RPMI8226 (cell line): Measurements from ENCODE around the gene EVX2.
A peak's percentile ranks its signal among the peaks of the same experiment; 100 is the strongest.

Experiments used
- DNase-seq: peaks from one replicate; pipeline ENCODE4 v3.0.0-alpha.2; 2015

The EVX2 gene

DNA sequence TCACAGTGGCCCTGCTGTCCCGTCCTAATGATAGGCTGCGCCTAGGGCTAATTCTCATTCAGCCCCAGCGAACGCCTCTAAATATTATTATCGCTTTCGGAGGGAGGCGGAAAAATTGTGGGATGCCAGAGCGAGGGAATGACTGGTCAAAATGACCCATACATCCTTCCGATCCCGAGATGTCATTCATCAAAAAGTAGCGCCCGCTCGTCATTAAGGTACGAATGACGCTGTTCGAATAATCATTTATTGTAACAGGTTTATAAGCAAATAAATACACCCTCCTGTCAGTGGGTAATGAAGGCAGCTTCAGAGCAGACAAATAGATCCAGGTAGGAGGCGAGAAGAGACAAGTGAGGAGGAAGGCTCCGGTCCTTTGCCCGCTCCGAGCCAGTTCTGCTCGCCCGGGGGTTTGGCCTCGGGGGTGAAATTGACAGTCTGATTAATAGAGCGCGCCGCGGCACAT lies at the start of gene EVX2:
Gene EVX2, minus strand, starts transcription at position 167 of the 466 bp plus-strand sequence. CDS start 186 bp downstream, outside the sequence.
- no peak for DNase-seq

- DNase-seq: no peak
These were observed 49.6 kb upstream of the EVX2 start for GRCh38 chr2:176133389-176133788.

DNA sequence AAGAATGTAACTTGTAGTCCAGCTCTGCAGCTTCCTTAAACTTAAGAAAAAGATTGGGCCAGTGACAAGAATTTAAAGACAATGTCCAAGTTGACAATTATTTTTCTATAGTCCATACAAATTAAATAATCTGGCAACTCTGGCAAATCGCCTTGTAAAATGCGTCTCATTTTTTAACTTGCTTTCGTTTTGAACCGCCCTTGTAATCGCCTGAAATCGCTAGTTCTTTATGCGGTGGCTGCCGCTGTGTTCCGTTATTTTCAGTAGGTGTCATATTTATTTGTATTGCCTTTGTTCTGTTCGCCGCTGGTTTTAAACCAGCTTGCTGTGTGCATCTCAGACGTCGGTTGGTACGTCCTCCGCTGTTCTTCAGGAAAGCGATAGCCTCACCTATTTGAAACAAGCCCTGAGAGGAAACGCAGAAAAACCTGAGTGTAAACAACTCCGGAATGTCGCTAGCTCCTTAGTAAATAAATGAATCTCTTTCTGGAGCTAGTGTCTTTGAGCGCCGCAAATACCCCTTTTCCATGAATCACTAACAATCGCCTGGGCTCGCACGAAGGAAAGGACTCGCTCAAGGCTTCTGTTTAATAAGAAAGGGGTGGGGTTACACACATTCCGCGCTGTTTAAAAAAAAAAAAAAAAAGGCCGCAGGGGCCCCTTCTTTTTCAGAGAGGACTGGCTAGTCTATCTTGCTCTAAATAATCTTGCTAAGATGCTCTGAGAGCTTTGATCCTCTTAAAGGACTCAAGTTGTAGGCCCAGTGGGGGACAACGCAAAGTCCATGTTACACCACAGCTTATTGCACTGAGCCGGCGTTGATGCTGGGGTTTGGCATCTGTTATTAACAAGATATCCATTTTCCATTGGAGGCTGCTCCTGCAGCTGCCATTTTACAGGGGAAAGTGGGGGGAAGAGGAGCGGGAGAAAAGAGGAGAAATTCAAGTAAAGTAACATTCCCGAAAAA lies 48.7 kb upstream of the EVX2 start:
- no peak for DNase-seq

GRCh38 chr2:176131848-176132158 lies 48.0 kb upstream of the EVX2 start:
- DNase-seq: no peak

- no peak for DNase-seq
These were observed 47.4 kb upstream of the EVX2 start for GRCh38 chr2:176130957-176131847.

DNA sequence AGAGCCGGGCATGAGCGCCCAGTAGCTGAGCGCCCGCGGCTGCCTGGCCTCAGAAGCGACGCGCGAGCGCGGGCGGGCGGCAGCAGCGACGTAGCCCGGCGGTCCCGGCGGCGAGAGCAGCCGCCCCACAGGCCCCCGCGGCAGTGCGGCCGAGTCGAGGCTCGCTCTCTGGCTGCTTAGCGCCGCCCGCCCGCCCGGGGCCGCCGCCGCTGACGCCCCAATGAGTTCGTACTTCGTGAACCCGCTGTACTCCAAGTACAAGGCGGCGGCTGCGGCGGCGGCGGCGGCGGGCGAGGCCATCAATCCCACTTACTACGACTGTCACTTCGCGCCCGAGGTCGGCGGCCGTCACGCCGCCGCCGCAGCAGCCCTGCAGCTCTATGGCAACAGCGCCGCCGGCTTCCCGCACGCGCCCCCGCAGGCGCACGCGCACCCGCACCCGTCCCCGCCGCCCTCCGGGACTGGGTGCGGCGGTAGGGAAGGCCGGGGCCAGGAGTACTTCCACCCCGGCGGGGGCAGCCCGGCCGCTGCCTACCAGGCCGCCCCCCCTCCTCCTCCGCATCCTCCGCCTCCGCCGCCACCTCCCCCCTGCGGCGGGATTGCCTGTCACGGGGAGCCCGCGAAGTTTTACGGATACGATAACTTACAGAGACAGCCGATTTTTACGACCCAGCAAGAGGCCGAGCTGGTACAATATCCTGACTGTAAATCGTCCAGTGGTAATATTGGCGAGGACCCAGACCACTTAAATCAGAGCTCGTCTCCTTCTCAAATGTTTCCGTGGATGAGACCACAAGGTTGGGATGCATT lies 46.6 kb upstream of the EVX2 start:
- no peak for DNase-seq

DNA sequence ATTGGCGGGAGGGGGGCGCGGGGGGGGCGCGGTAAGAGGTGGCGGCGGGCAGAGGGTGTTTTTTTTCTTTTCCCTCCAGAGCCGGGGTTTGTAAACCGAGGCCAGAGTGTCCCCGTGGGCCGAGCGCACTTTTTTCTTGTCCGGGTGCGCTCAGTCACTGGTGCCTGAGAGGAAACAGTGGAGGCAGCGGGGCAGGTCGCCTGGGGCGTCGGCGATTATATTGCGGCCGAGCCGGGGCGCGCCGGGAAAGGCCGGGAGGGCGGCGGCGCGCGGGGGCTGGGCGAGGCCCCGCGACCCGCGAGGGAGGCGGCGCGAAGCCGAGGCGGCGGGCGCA lies 46.0 kb upstream of the EVX2 start:
- no peak for DNase-seq

- no peak for DNase-seq
These were observed 45.4 kb upstream of the EVX2 start, which contains the start of gene HOXD8 for GRCh38 chr2:176128982-176129796. HOXD8 (plus strand) TSS chr2:176129705; CDS start chr2:176130367, 662 bp downstream.

GRCh38 chr2:176128172-176128981 lies 44.6 kb upstream of the EVX2 start:
- DNase-seq: no peak

- no peak for DNase-seq
These were observed 44.0 kb upstream of the EVX2 start for GRCh38 chr2:176127774-176128072.

DNA sequence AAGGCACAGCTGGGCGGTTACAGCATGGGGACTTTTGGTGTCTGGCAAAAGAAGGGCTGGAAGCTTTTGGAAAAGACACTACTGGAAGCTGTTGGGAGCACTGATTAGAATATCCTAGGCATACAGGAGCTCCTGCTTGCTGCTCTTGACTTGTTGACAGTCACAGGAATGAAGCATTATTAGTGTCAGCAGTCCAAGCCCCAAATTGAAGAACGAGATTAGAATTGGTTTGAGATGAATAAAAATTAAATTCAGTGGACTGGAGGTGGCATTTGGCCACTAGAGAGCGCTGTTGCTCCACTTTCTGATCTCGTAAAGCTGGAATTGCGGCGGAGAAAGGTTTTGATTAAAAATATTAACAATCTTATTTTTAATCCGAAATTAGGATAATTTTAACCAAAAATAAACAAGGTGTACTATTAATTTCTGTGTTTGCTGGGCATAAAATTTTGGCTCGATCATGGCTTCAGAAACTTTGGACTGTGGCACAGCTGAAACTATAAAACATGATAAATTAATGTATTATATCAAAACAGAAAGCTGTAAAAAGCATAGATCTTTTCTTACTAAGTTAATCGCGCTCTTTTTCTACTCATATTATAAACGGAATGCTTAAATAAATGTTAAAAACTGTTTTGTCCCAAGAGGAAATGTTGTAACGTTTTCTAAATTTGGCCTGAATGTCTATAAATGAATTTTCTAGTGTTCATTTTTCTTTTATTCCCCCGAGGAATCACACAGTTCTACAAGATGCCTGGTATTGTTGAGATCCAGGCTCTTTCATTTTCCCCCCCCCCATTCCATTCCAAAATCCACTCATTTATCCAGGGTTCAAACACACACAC lies 43.4 kb upstream of the EVX2 start:
- peak; percentile 68 for DNase-seq

DNA sequence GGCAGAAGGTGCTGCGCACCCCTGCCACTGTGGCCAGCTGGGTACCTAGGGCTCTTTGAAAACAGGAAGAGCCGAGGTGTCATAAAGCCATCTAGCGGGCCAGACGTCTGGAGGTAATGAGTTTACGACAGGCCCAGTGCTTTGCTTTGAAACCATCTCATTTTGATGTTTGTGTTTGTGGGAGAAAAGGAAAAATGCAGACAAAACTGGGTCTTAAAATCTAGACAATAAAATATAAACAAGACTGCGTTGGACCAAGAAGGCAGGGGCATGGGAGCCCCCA lies 42.0 kb upstream of the EVX2 start:
- DNase-seq: no peak

DNA sequence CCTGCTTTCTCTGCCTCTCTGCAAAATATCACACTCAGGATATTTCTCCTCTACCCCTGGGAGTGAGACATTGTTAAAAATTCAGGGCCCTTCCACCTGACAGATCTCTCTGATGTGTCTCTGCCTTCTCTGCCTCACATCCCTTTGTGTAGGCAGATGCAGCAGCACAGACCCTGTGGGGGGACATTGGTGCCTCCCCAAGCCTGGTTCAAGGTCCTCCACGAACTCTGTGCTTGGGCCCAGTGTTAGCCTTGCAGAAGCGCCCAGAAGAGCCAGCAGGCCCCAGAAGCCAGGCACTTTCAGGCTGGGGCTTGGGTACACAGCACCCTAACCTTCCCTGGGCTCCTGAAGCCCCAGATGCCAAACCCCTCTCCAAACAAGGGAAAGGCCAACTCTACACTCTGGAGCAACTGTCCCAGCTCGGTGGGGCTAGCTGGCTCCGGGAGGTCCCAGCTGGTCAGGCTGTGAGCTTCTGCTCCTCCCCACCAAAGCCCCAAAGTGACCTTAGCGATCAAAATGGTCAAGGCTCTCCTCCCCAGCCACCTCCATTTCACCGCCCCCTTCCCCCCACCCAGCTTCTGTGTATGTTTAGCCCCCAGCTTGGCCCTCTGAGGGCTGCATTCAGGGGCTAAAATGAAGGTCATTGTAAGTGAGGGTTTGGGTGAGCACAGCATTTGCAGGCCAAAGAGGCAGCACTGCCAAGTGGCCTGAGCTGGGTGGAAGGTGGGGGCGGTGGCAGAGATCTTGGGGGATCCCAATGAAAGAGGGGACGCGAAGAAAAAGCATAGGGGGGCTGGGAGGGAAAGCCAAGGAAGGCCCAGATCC lies 41.4 kb upstream of the EVX2 start:
- DNase-seq: no peak

DNA sequence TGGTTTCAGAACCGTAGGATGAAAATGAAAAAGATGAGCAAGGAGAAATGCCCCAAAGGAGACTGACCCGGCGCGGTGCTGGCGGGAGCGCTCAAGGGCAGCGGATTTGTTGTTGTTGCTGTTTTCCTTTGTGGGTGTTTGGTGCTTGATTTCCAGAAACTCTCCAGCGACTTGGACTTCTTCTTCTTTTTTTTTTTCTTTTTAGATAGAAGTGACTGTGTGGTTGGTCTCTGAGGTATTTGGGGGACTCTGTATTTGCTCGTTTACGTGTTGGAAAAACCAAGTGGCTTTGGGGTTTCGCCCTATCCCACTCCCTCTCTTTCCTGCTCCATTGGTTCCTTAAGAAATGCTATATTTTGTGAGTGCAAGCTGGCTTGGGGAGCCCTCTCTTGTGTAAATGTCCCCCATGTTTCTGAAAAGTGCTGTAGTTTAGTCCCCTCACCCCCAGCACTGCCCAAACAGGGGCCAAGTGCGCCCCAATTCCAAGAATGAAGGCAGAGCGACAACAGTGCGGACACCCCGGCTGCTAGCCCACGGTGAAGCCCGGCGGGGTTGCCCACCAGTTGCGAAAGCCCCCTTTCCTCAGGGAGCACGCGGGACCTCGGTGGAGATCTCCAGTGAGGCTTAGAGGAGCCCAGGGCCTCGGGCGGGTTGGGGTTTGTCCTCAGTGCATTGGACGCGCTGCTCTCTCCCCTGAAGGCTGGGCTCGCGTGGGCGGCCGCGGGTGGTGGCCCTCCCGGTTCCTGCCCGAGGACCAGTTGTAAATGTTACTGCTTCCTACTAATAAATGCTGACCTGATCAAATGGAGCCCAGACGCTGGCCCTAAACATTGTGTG lies 40.6 kb upstream of the EVX2 start:
- DNase-seq: no peak

DNA sequence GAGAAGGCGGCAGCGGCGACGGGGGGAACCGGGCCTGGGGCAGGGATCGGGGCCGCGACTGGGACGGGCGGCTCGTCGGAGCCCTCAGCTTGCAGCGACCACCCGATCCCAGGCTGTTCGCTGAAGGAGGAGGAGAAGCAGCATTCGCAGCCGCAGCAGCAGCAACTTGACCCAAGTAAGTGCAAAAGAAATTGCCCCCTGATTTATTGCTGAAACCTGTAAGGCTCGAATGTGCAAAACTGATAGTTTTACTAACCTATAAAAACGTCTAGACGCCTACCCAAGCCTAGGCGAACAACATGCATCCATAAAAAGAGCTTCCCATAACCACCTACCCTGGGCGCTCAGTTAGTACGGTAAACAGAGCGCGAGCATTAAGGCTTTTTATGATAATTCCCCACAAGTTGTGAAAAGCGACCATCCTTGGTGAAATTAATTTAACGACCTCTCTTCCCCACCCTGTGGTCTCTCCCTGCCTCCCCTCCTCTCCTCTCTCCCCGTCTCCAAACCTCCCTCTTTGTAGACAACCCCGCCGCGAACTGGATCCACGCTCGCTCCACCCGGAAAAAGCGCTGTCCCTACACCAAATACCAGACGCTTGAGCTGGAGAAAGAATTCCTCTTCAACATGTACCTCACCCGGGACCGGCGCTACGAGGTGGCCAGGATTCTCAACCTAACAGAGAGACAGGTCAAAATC lies 39.8 kb upstream of the EVX2 start:
- no peak for DNase-seq

DNA sequence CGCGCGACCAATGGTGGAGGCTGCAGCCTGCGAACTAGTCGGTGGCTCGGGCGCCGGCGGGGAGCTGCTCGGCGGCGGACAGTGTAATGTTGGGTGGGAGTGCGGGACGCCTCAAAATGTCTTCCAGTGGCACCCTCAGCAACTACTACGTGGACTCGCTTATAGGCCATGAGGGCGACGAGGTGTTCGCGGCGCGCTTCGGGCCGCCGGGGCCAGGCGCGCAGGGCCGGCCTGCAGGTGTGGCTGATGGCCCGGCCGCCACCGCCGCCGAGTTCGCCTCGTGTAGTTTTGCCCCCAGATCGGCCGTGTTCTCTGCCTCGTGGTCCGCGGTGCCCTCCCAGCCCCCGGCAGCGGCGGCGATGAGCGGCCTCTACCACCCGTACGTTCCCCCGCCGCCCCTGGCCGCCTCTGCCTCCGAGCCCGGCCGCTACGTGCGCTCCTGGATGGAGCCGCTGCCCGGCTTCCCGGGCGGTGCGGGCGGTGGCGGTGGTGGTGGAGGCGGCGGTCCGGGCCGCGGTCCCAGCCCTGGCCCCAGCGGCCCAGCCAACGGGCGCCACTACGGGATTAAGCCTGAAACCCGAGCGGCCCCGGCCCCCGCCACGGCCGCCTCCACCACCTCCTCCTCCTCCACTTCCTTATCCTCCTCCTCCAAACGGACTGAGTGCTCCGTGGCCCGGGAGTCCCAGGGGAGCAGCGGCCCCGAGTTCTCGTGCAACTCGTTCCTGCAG lies 39.1 kb upstream of the EVX2 start, which contains the start of gene HOXD9:
Gene HOXD9, plus strand, starts transcription at position 37 of the 728 bp plus-strand sequence. Its CDS starts 50 bp downstream, at position 87.
- DNase-seq: no peak

- no peak for DNase-seq
These were observed 38.4 kb upstream of the EVX2 start for GRCh38 chr2:176122052-176122682.
